Heart left ventricle (tissue), 13 donors: Measurements from ENCODE around the gene BLOC1S1.

Experiments used
- POLR2A ChIP-seq, 2 donors: fragments of 450-650 bp; IDR thresholded peaks; one replicate each; pipeline ENCODE4 v1.6.1; 2017; ENCODE audit warnings: antibody characterized with exemption in 2 of 2, mild to moderate bottlenecking in 2 of 2, moderate library complexity in 2 of 2
- TF ChIP-seq, protein P1 (sequence below), 12 donors: fragments of 200-600 bp; sonication (generic) in 4 of 12; IDR thresholded peaks; one replicate each; pipeline versions ENCODE4 v1.5.0 to v1.8.0; 2018 to 2022; ENCODE audit warnings: antibody characterized with exemption in 12 of 12, mild to moderate bottlenecking in 5 of 12
- donor health status: ischemic (EF 13 %, LVEDD 7.1; RV severe dilation, severe dysfunction).
- donor health status: DM: no; HTN: yes; CAD: no.
- donor health status: DM: no; HTN: no; CAD: no.
- donor health status: ischemic (EF 25% LVEDD 6.9; RV normal size, moderate dysfunction).
- donor health status: ischemic (EF 25% LVEDD 5.7; RV mildly dilated, moderate dysfunction).
- donor health status: ischemic (EF 35%, LVEDD 5.7; RV mildly dilated, moderate dysfunction).
- donor health status: nonischemic (EF 11% LVEDD 7.7; RV severe dilation, severe dysfunction).
- donor health status: DM: yes; HTN: yes; CAD: no.
- donor health status: PGD.
- donor health status: ischemic (EF 29% LVEDD 5.4; RV normal size, mild dysfunction).
- donor health status: nonischemic (EF 23%, LVEDD 6.1; RV moderate dilation, normal function).

- TF ChIP-seq, protein P1, sequence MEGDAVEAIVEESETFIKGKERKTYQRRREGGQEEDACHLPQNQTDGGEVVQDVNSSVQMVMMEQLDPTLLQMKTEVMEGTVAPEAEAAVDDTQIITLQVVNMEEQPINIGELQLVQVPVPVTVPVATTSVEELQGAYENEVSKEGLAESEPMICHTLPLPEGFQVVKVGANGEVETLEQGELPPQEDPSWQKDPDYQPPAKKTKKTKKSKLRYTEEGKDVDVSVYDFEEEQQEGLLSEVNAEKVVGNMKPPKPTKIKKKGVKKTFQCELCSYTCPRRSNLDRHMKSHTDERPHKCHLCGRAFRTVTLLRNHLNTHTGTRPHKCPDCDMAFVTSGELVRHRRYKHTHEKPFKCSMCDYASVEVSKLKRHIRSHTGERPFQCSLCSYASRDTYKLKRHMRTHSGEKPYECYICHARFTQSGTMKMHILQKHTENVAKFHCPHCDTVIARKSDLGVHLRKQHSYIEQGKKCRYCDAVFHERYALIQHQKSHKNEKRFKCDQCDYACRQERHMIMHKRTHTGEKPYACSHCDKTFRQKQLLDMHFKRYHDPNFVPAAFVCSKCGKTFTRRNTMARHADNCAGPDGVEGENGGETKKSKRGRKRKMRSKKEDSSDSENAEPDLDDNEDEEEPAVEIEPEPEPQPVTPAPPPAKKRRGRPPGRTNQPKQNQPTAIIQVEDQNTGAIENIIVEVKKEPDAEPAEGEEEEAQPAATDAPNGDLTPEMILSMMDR (IDR thresholded peaks at IDR 0.05): no peak
- TF ChIP-seq POLR2A (IDR thresholded peaks at IDR 0.05): no peak
These were observed 9.7 kb downstream of the BLOC1S1 start for GRCh38 chr12:55725556-55725955.
